Prostate gland (tissue), 2 donors: ENCODE results near the gene ERCC6L2. TPM values are rescaled to one million over a fixed set of nuclear protein-coding genes. Genes with fewer than 3 reads are reported as not detected.
A peak's percentile ranks its signal among the peaks of the same experiment; 100 is the strongest.

Experiments used
- DNase-seq: peaks from one replicate; pipeline ENCODE4 v3.0.0-alpha.2; 2019; ENCODE audit warnings: low spot score
- H3K27ac ChIP-seq, 2 donors: fragments of 200-600 bp; sonication (generic); 2 replicates each; pipeline ENCODE4 v1.5.1; 2017 to 2019
- H3K27me3 ChIP-seq: fragments of 200-600 bp; sonication (generic); replicated peaks from 2 replicates; pipeline ENCODE4 v1.5.1; 2019; ENCODE audit not compliant: insufficient read depth
- H3K36me3 ChIP-seq, 2 donors: fragments of 200-600 bp; sonication (generic); 1 replicate in 1 of 2; 2 replicates in 1 of 2; pipeline versions ENCODE4 v1.5.1 to v1.8.1; 2017 to 2019
- H3K4me1 ChIP-seq: fragments of 200-600 bp; sonication (generic); replicated peaks from 2 replicates; pipeline ENCODE4 v1.5.1; 2019
- H3K4me3 ChIP-seq, 2 donors: fragments of 200-600 bp; sonication (generic); 2 replicates each; pipeline ENCODE4 v1.5.1; 2017 to 2019
- H3K9me3 ChIP-seq: fragments of 200-600 bp; sonication (generic); 2 replicates; pipeline ENCODE4 v1.5.1; 2017
- POLR2A ChIP-seq: fragments of 450-650 bp; IDR thresholded peaks from one replicate; pipeline ENCODE4 v1.6.1; 2016; ENCODE audit warnings: antibody characterized with exemption, mild to moderate bottlenecking
- POLR2AphosphoS5 ChIP-seq: sonication (generic); formaldehyde crosslinking; IDR thresholded peaks from one replicate; pipeline ENCODE4 v1.6.1; 2017; ENCODE audit warnings: antibody characterized with exemption
- WGBS: methylation state at CpG from one replicate; pipeline ENCODE4 v1.1.5; 2018; 5-methylcytosine and 5-hydroxymethylcytosine counted together
- intact Hi-C: fragments of 100-400 bp; cut with DNase I; formaldehyde crosslinking; loops from one replicate; pipeline ENCODE4 v1.14.2; 2022
- total RNA-seq, 2 donors: library from RNA; depleted of rRNA; stranded (reverse); fragments of >200 nt; gene quantifications; one replicate each; pipeline ENCODE4 v1.1.0, GENCODE V29; 2016
- TF ChIP-seq, protein P1 (sequence below), 4 experiments: fragments of 200-600 bp in 2 of 4; fragments of 450-650 bp in 2 of 4; sonication (generic) in 2 of 4; IDR thresholded peaks; 1 replicate in 3 of 4; 2 replicates in 1 of 4; pipeline ENCODE4 v1.5.1; 2016 to 2019; ENCODE audit warnings: antibody characterized with exemption in 4 of 4, mild to moderate bottlenecking in 2 of 4, moderate library complexity in 2 of 4

Gene ERCC6L2
- total RNA-seq, 2 donors from 2014 or later, result 57.7 to 73.4 TPM

DNA sequence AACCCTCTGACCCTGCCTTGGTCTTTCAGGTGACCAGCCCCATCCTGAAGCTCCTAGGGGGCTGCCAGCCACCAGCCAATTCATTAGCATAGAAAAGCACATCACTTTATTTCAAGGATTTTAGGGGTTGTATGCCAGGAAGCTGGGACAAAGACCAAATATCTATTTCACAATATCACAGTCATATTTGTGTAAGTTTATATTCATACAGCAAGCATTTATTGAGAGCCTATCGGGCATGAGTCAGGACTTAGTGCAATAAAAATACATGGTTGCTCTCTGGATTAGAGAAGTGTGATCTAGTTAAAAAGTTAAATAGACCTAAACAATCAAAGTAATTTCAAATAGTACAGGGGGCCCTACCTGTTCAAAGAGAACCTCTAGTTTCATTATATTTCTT lies 113.8 kb downstream of the ERCC6L2 start:
- Histone ChIP-seq H3K4me1 (peaks cover 4% of the 10 kb centered on the region), H3K36me3 (no peaks in the 10 kb centered on the region), H3K27ac (no peak overlapping the region), H3K9me3 (no peaks in the 10 kb centered on the region), H3K27me3 (no peaks in the 10 kb centered on the region), H3K4me3 (no peak overlapping the region)
- TF ChIP-seq, protein P1, sequence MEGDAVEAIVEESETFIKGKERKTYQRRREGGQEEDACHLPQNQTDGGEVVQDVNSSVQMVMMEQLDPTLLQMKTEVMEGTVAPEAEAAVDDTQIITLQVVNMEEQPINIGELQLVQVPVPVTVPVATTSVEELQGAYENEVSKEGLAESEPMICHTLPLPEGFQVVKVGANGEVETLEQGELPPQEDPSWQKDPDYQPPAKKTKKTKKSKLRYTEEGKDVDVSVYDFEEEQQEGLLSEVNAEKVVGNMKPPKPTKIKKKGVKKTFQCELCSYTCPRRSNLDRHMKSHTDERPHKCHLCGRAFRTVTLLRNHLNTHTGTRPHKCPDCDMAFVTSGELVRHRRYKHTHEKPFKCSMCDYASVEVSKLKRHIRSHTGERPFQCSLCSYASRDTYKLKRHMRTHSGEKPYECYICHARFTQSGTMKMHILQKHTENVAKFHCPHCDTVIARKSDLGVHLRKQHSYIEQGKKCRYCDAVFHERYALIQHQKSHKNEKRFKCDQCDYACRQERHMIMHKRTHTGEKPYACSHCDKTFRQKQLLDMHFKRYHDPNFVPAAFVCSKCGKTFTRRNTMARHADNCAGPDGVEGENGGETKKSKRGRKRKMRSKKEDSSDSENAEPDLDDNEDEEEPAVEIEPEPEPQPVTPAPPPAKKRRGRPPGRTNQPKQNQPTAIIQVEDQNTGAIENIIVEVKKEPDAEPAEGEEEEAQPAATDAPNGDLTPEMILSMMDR (IDR thresholded peaks at IDR 0.05), result no peak
- TF ChIP-seq POLR2A (no peak), POLR2AphosphoS5 (no peak)
- intact Hi-C loops, result no loop called here
- 68% methylated on average over 1 of the region's 1 CpG for WGBS
- DNase-seq, result no peak

DNA sequence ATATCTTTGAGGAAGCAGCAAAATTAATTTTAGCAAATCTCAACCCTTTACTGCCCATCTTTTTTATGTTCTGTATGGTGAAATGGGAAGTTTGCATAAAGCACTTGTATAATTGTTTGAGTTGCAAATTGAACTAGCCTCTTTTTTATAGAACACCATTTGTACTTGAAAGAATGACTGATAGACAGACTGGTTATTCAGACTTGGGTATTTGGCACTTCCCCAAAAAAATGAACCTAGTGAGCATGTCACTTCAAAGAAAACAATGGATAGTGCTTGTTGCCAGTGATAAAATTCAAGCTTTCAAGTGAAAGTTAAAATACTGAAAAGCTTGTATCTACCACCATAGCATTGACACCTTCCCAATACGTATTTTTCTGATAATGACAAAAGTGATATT lies 115.8 kb downstream of the ERCC6L2 start:
- H3K27me3 ChIP-seq, result no peaks in the 10 kb centered on the region
- H3K9me3 ChIP-seq, result no peaks in the 10 kb centered on the region
- H3K27ac ChIP-seq, result no peak overlapping the region
- TF ChIP-seq, protein P1 (IDR thresholded peaks at IDR 0.05), result no peak
- TF ChIP-seq POLR2AphosphoS5 (peak; percentile 30), POLR2A (no peak)
- H3K4me3 ChIP-seq, result no peak overlapping the region
- intact Hi-C loops, result no loop called here
- peaks cover 4% of the 10 kb centered on the region for H3K4me1 ChIP-seq
- DNase-seq, result peak; percentile 20
- 98% methylated on average over 1 of the region's 1 CpG for WGBS
- H3K36me3 ChIP-seq, result no peaks in the 10 kb centered on the region

DNA sequence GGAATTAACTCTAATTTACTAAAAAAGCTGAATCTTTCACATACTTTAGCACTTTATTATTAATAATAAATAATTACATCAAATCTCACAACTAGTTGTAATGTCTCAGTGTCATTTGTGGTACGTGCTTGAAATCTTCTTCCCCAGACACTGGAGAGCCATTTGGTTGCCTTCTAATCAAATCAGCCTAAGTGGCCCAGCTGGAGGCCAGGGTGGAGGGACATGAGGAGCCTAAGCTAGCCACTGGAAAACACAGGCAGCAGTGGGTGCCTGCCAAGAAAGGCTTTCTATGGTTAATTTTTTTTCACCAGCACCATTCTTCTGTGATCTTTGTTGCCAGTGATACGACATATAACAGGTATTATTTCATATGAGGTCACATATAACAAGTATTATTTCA lies 117.0 kb downstream of the ERCC6L2 start:
- TF ChIP-seq, protein P1 (IDR thresholded peaks at IDR 0.05), result no peak
- TF ChIP-seq POLR2A, result no peak
- no peak for TF ChIP-seq POLR2AphosphoS5

DNA sequence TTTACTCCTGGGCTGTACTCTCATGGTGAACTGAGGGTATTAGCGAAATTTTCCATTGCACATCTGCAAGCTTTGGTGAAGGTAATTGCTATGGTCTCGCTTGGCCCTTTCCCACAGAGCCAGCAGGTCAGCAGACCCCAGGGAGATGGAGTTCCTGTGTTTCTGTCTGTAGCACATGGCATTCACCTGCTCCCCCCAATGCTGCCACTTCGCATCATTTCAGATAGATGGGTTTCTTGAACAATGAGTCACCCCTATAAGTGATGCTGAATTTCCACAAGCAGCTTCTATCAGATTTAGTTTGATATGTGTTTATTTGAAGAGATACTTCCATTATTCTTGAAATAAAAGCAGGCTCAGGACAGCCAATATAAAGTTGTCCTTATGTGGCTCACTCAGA lies 117.8 kb downstream of the ERCC6L2 start:
- 99% methylated on average over 3 of the region's 3 CpGs for WGBS
- no peaks in the 10 kb centered on the region for H3K36me3 ChIP-seq
- H3K27me3 ChIP-seq, result no peaks in the 10 kb centered on the region
- TF ChIP-seq POLR2A, result no peak
- TF ChIP-seq POLR2AphosphoS5, result no peak
- TF ChIP-seq, protein P1 (IDR thresholded peaks at IDR 0.05), result no peak
- H3K4me3 ChIP-seq, result no peak overlapping the region
- intact Hi-C loops, result no loop called here
- peaks cover 4% of the 10 kb centered on the region for H3K4me1 ChIP-seq
- no peaks in the 10 kb centered on the region for H3K9me3 ChIP-seq
- no peak overlapping the region for H3K27ac ChIP-seq
- no peak for DNase-seq

More for the DNA sequence above, 117.0 kb downstream of the ERCC6L2 start:
- Histone ChIP-seq H3K4me3 (no peak overlapping the region), H3K9me3 (no peaks in the 10 kb centered on the region), H3K27me3 (no peaks in the 10 kb centered on the region), H3K36me3 (no peaks in the 10 kb centered on the region), H3K4me1 (peaks cover 4% of the 10 kb centered on the region), H3K27ac (no peak overlapping the region)
- DNase-seq, result no peak
- 98% methylated on average over 2 of the region's 2 CpGs for WGBS
- intact Hi-C loops, result no loop called here

DNA sequence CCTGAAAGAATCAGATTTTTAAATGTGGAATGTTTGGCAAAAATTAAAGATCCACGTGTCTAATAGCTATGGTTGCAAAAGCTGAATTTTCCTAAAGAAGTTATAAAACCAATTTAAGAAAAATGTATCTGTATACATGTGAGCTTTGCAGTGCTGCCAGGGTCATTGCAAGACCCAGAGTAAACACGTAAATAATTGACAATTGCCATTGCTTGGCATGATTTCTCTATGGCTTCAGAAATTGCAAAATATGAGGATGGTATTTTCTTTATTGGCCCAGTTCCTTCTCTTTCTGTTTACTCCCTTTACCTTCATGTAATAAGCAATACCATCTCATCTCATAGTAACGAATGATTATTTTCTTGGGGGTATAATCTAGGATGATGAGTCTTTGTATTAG lies 123.9 kb downstream of the ERCC6L2 start:
- no peaks in the 10 kb centered on the region for H3K9me3 ChIP-seq
- H3K36me3 ChIP-seq, result peaks cover 0 to under 1% of the 10 kb centered on the region in 2 donors
- no peaks in the 10 kb centered on the region for H3K27me3 ChIP-seq
- TF ChIP-seq POLR2AphosphoS5 (no peak), POLR2A (no peak)
- TF ChIP-seq, protein P1 (IDR thresholded peaks at IDR 0.05), result no peak
- DNase-seq, result no peak
- intact Hi-C loops, result no loop called here
- no peaks in the 10 kb centered on the region for H3K4me1 ChIP-seq
- H3K4me3 ChIP-seq, result no peak overlapping the region
- H3K27ac ChIP-seq, result no peak overlapping the region
- WGBS, result 91% methylated on average over 3 of the region's 3 CpGs
